ENCODE data around the gene AGPAT3.

DNA sequence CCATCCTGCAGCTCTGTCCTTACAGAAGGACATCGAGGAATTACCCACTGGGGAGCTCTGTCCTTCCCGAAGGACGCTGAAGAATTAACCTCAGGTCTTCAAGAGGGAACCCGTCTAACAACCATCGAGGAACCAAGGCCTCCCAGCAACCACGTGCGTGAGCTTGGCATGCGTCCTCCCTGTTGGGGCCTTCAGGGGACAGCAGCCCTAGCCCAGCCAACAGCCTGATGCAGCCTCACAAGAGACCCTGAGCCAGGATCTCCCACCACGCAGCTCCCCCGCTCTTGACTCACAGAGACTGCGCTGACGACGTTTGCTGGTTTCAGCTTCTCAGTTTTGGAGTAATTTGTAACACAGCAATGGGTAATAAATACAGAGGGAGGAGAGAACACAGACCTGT is 19.6 kb upstream of the AGPAT3 start:
- TF ChIP-seq CTCF (IDR thresholded peaks at IDR 0.05) (no peak), POLR2A (IDR thresholded peaks at IDR 0.05) (no peak)

Measured in testis (tissue), 2 donors.